ENCODE measurements around the gene ZMIZ2. TPM values are rescaled to one million over a fixed set of nuclear protein-coding genes. Genes with fewer than 3 reads are reported as not detected.

The ZMIZ2 gene
- total and polyA plus RNA-seq, 2 of the 8 experiments (the other 6 are each of a cell fraction or from before 2014, with no cell fraction given), result 24.4 to 66.4 TPM

DNA sequence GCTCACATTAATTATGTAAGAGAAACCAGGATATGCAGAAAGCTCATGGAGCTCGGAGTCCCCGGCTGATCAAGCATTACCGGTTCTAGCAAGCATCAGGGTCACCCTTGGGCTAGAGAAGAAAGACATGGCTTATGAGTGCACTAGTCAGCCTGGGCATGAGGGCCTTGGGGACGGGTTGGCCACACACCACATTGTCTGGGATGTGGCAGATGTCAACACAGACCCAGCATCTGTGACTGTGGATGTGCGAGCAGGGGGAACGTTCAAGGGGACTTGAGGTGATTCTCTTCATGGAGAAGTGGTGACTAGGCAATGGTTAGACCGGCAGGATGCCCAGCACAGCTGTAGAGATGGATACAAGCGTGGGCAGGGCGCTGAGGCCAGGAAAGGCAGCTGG is 13.7 kb downstream of the ZMIZ2 start (continued):
- TF ChIP-seq GTF2F1 (IDR thresholded peaks at IDR 0.05; ENCODE audit: borderline replicate concordance, low read depth, low read length), result no peak
- no peak for TF ChIP-seq CREB1 (IDR thresholded peaks at IDR 0.05)
- TF ChIP-seq HDAC6 (IDR thresholded peaks at IDR 0.05; ENCODE audit: low read depth, low read length), result no peak
- TF ChIP-seq HDAC2 (IDR thresholded peaks at IDR 0.05; ENCODE audit: borderline replicate concordance in 1 of 2, low read depth in 2 of 2, low read length in 2 of 2), result no peak
- no peak for TF ChIP-seq EP300 (IDR thresholded peaks at IDR 0.05; ENCODE audit: borderline replicate concordance in 1 of 2, low read depth in 2 of 2, low read length in 2 of 2)

All from H1 (cell line).